ENCODE measurements around the gene EFHC1. TPM values are rescaled to one million over a fixed set of nuclear protein-coding genes. Genes with fewer than 3 reads are reported as not detected.

The EFHC1 gene
- total and polyA plus RNA-seq, 2 of the 13 experiments (the other 11 are each of a cell fraction or from before 2014, with no cell fraction given) = 23.4 to 29.5 TPM

DNA sequence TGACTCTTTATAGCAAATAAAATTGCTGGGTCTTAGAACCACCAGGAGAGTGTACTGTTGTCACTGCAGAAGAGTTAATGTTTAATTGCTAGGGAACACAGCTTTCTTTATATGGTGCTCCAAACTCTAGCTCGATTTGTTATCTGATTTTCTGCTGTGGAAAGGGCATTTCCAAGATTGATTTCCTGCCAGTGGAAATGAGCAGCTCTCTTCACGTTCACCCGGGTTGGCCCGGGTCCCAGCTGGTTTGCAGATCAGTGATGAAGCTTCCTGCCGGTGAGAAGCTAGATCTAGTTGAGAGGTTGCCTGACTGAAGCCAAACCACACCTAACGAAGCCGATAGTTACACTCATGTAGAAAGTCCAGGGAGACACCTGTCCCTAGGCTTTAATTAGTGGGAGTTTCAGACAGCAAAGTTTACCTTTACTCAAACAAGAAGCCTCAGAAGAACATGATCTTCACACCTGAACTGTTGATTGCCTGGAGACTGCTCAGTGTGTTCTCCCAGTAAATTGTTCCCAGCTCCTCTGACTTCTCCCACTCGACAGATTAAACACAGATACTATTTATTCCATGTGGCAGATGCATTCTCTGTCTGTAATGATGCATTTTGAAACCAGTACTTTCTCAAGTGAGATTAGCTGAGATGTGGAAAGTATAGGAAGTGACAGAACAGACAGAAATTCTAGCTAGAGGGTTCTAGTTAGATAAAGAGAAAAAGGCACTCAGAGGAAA, 30.3 kb upstream of the EFHC1 start (continued):
- TF ChIP-seq, protein P1, sequence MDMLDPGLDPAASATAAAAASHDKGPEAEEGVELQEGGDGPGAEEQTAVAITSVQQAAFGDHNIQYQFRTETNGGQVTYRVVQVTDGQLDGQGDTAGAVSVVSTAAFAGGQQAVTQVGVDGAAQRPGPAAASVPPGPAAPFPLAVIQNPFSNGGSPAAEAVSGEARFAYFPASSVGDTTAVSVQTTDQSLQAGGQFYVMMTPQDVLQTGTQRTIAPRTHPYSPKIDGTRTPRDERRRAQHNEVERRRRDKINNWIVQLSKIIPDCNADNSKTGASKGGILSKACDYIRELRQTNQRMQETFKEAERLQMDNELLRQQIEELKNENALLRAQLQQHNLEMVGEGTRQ (IDR thresholded peaks at IDR 0.05; ENCODE audit: low read depth, low read length) = no peak
- TF ChIP-seq, protein P1 (CRISPR knock-in tag; IDR thresholded peaks at IDR 0.05; ENCODE audit: borderline replicate concordance) = peak; percentile 14; the same call in 1 of the 2 replicates
- TF ChIP-seq, protein P2, sequence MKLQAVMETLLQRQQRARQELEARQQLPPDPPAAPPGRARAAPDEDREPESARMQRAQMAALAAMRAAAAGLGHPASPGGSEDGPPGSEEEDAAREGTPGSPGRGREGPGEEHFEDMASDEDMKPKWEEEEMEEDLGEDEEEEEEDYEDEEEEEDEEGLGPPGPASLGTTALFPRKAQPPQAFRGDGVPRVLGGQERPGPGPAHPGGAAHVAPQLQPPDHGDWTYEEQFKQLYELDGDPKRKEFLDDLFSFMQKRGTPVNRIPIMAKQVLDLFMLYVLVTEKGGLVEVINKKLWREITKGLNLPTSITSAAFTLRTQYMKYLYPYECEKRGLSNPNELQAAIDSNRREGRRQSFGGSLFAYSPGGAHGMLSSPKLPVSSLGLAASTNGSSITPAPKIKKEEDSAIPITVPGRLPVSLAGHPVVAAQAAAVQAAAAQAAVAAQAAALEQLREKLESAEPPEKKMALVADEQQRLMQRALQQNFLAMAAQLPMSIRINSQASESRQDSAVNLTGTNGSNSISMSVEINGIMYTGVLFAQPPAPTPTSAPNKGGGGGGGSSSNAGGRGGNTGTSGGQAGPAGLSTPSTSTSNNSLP (IDR thresholded peaks at IDR 0.05; ENCODE audit: low read depth, low read length) = peak; percentile 95
- TF ChIP-seq AGO2 (optimal IDR thresholded peaks at IDR 0.05; ENCODE audit: low read depth, low read length) (peak; percentile 39), LCORL (IDR thresholded peaks at IDR 0.05) (no peak), LCORL (CRISPR knock-in tag; IDR thresholded peaks at IDR 0.05) (no peak; the same call in 1 of the 2 replicates), RBM22 (optimal IDR thresholded peaks at IDR 0.05; ENCODE audit: low read length) (peak; percentile 77), RELA (CRISPR knock-in tag; IDR thresholded peaks at IDR 0.05) (peak; percentile 18), ZBTB3 (CRISPR knock-in tag; IDR thresholded peaks at IDR 0.05; ENCODE audit: borderline replicate concordance, low read depth) (no peak), SATB2 (CRISPR knock-in tag; IDR thresholded peaks at IDR 0.05) (no peak), ZSCAN31 (CRISPR knock-in tag; IDR thresholded peaks at IDR 0.05; ENCODE audit: low read depth) (0 out of 2 replicates have a peak, but pooled peaks have one; percentile 58), ZNF703 (CRISPR knock-in tag; IDR thresholded peaks at IDR 0.05; ENCODE audit: borderline replicate concordance) (no peak), RXRA (CRISPR knock-in tag; IDR thresholded peaks at IDR 0.05) (peak; percentile 84; the same call in 1 of the 2 replicates), NFIC (IDR thresholded peaks at IDR 0.05; ENCODE audit: low read length) (peak; percentile 86), ELF4 (CRISPR knock-in tag; IDR thresholded peaks at IDR 0.05; ENCODE audit: borderline replicate concordance) (peak; percentile 76; the same call in 1 of the 2 replicates), POLR2G (IDR thresholded peaks at IDR 0.05; ENCODE audit: low read depth, low read length) (peak; percentile 57), HOXA5 (CRISPR knock-in tag; IDR thresholded peaks at IDR 0.05) (0 out of 2 replicates have a peak, but pooled peaks have one; percentile 8), WIZ (CRISPR knock-in tag; IDR thresholded peaks at IDR 0.05) (no peak), REPIN1 (CRISPR knock-in tag; IDR thresholded peaks at IDR 0.05; ENCODE audit: borderline replicate concordance, low read depth) (peak; percentile 81; the same call in 1 of the 2 replicates), ZNF674 (CRISPR knock-in tag; IDR thresholded peaks at IDR 0.05; ENCODE audit: low read depth) (peak; percentile 80; the same call in 1 of the 2 replicates), FOSL2 (CRISPR knock-in tag; IDR thresholded peaks at IDR 0.05) (peak; percentile 62), POGZ (CRISPR knock-in tag; IDR thresholded peaks at IDR 0.05) (peak; percentile 84)
- TF ChIP-seq, protein P3, sequence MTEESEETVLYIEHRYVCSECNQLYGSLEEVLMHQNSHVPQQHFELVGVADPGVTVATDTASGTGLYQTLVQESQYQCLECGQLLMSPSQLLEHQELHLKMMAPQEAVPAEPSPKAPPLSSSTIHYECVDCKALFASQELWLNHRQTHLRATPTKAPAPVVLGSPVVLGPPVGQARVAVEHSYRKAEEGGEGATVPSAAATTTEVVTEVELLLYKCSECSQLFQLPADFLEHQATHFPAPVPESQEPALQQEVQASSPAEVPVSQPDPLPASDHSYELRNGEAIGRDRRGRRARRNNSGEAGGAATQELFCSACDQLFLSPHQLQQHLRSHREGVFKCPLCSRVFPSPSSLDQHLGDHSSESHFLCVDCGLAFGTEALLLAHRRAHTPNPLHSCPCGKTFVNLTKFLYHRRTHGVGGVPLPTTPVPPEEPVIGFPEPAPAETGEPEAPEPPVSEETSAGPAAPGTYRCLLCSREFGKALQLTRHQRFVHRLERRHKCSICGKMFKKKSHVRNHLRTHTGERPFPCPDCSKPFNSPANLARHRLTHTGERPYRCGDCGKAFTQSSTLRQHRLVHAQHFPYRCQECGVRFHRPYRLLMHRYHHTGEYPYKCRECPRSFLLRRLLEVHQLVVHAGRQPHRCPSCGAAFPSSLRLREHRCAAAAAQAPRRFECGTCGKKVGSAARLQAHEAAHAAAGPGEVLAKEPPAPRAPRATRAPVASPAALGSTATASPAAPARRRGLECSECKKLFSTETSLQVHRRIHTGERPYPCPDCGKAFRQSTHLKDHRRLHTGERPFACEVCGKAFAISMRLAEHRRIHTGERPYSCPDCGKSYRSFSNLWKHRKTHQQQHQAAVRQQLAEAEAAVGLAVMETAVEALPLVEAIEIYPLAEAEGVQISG (CRISPR knock-in tag; IDR thresholded peaks at IDR 0.05) = peak; percentile 67
